Lower lobe of right lung (tissue), 2 donors: ENCODE results near the gene PRRG3. TPM values are rescaled to one million over a fixed set of nuclear protein-coding genes. Genes with fewer than 3 reads are reported as not detected.

Experiments
- ATAC-seq, 2 donors: fragments of 200-7000 bp; cut with Tn5 transposase; one replicate each; pipeline ENCODE4 v1.9.1; 2020 to 2022; ENCODE audit warnings: mild to moderate bottlenecking in 2 of 2, moderate library complexity in 2 of 2
- DNase-seq: peaks from one replicate; pipeline ENCODE4 v3.0.0-alpha.2; 2020
- H3K27ac ChIP-seq: fragments of 200-600 bp; one replicate; pipeline ENCODE4 v1.8.0; 2022
- H3K27me3 ChIP-seq: fragments of 200-600 bp; one replicate; pipeline ENCODE4 v1.8.0; 2022; ENCODE audit warnings: low read depth
- H3K36me3 ChIP-seq: fragments of 200-600 bp; one replicate; pipeline ENCODE4 v1.8.0; 2022; ENCODE audit warnings: mild to moderate bottlenecking
- H3K4me1 ChIP-seq: fragments of 200-600 bp; one replicate; pipeline ENCODE4 v1.8.0; 2022
- H3K4me3 ChIP-seq: fragments of 200-600 bp; one replicate; pipeline ENCODE4 v1.8.0; 2022; ENCODE audit warnings: mild to moderate bottlenecking
- H3K9me3 ChIP-seq: fragments of 200-600 bp; one replicate; pipeline ENCODE4 v1.8.0; 2022
- intact Hi-C: fragments of 100-400 bp; cut with DNase I; formaldehyde crosslinking; loops from one replicate; pipeline ENCODE4 v1.11.0; 2022
- total RNA-seq: library from RNA; stranded (reverse); fragmentation: NEBNext Ultra II Directional; extraction: Animal tissue kit (Norgen Biotek cat#: 25700); gene quantifications from one replicate; pipeline ENCODE4 v1.2.1, GENCODE V29; 2021
- TF ChIP-seq, protein P1 (sequence below): fragments of 200-600 bp; IDR thresholded peaks from one replicate; pipeline ENCODE4 v1.8.0; 2022; ENCODE audit warnings: antibody characterized with exemption, mild to moderate bottlenecking
- donor health status: DM: no; HTN: yes; CAD: no; lungs with severe emphysema.

PRRG3 gene
- total RNA-seq, 1 donor from 2014 or later, result 1.1 TPM

DNA sequence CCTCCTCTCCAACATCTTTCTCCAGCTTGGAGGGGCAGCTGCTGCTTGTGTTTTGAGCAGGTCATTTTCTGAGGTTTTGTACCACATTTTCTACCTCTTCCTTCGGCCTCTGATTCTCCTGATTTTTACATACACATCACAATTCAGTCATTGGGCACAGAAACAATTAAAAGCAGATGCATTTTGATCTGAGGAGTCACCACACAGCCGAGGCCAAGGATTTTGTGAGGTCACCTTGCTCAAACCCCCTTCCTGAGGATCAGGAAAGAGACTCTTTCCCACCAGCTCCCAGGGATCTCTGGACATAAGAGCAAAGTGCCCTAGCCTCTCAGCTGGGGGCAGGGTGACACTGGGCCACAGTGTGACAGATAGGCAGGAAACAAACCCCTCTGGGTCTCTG is 15.2 kb downstream of the PRRG3 start:
- DNase-seq (no peak), ATAC-seq (no peak)
- H3K36me3 ChIP-seq, result no peaks in the 10 kb centered on the region
- no peaks in the 10 kb centered on the region for H3K9me3 ChIP-seq
- intact Hi-C loops, result no loop called here
- H3K4me1 ChIP-seq, result no peaks in the 10 kb centered on the region
- TF ChIP-seq, protein P1, sequence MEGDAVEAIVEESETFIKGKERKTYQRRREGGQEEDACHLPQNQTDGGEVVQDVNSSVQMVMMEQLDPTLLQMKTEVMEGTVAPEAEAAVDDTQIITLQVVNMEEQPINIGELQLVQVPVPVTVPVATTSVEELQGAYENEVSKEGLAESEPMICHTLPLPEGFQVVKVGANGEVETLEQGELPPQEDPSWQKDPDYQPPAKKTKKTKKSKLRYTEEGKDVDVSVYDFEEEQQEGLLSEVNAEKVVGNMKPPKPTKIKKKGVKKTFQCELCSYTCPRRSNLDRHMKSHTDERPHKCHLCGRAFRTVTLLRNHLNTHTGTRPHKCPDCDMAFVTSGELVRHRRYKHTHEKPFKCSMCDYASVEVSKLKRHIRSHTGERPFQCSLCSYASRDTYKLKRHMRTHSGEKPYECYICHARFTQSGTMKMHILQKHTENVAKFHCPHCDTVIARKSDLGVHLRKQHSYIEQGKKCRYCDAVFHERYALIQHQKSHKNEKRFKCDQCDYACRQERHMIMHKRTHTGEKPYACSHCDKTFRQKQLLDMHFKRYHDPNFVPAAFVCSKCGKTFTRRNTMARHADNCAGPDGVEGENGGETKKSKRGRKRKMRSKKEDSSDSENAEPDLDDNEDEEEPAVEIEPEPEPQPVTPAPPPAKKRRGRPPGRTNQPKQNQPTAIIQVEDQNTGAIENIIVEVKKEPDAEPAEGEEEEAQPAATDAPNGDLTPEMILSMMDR, result no peak
- H3K4me3 ChIP-seq, result no peak overlapping the region
- H3K27me3 ChIP-seq, result no peaks in the 10 kb centered on the region
- H3K27ac ChIP-seq, result no peak overlapping the region

- no peak for ATAC-seq
- Histone ChIP-seq H3K4me3 (no peak overlapping the region), H3K36me3 (no peaks in the 10 kb centered on the region), H3K4me1 (no peaks in the 10 kb centered on the region), H3K27ac (no peak overlapping the region), H3K27me3 (no peaks in the 10 kb centered on the region), H3K9me3 (no peaks in the 10 kb centered on the region)
- DNase-seq, result no peak
- intact Hi-C loops, result no loop called here
- TF ChIP-seq, protein P1, result no peak
These were observed 15.9 kb downstream of the PRRG3 start for GRCh38 chrX:151711154-151711553.

DNA sequence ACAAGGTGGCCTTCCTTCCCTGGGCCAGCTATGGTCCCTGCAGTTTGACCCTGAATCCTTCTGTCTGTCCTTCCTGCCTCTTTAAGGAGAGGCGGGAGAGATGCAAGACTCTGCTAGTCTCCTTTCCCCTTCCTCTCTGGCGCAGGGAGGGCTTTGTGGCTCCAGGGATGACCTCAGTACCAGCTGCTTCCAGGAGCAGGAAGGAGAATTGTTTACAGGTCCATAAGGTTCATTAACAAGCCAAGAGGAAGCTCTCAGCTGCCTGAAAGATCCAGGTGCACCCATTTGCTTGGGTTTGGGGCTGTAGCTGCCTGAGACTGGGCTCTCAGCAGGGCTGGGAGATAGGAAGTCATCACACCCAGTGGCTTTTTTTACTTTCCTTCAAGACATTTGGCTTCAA is 16.5 kb downstream of the PRRG3 start:
- Histone ChIP-seq H3K4me3 (no peak overlapping the region), H3K36me3 (no peaks in the 10 kb centered on the region), H3K4me1 (no peaks in the 10 kb centered on the region), H3K27ac (no peak overlapping the region), H3K9me3 (no peaks in the 10 kb centered on the region), H3K27me3 (no peaks in the 10 kb centered on the region)
- ATAC-seq, result no peak
- intact Hi-C loops, result no loop called here
- TF ChIP-seq, protein P1, result no peak
- no peak for DNase-seq

GRCh38 chrX:151712253-151712652 is 17.0 kb downstream of the PRRG3 start:
- H3K27me3 ChIP-seq, result no peaks in the 10 kb centered on the region
- no peaks in the 10 kb centered on the region for H3K4me1 ChIP-seq
- DNase-seq (no peak), ATAC-seq (no peak)
- intact Hi-C loops, result no loop called here
- no peaks in the 10 kb centered on the region for H3K9me3 ChIP-seq
- no peaks in the 10 kb centered on the region for H3K36me3 ChIP-seq
- no peak overlapping the region for H3K4me3 ChIP-seq
- TF ChIP-seq, protein P1, result no peak
- no peak overlapping the region for H3K27ac ChIP-seq

DNA sequence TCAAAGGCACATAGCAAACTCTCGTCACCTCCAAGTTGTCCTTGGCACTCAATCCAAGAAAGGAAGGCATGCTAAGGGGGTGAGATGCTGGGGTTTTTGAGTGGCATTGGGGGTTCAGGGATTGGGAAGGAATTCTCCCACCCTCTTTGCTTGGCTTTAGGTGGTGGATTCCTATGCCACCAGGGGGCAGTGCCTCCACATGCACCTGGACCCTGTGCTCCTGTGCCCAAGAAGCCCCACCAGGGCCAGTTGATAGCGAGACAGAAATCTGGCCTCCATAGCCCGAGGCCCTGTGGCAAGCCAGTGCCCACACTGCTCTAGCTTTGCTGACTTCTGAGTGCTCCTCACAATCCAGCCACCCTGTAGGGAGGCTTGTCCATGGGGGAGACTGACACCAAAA is 18.6 kb downstream of the PRRG3 start:
- no peak for ATAC-seq

More for the DNA sequence above, 18.6 kb downstream of the PRRG3 start:
- no peak for DNase-seq
- H3K36me3 ChIP-seq, result no peaks in the 10 kb centered on the region
- H3K4me1 ChIP-seq, result no peaks in the 10 kb centered on the region
- no peaks in the 10 kb centered on the region for H3K27me3 ChIP-seq
- TF ChIP-seq, protein P1, result peak; percentile 31
- H3K9me3 ChIP-seq, result no peaks in the 10 kb centered on the region
- H3K27ac ChIP-seq, result no peak overlapping the region
- intact Hi-C loops, result no loop called here
- no peak overlapping the region for H3K4me3 ChIP-seq
